ENCODE data around the gene SUPT6H. TPM values are rescaled to one million over a fixed set of nuclear protein-coding genes. Genes with fewer than 3 reads are reported as not detected.

Gene SUPT6H
- total and polyA plus RNA-seq, 2 donors (not counting 1 experiment from before 2014, with no cell fraction given), result 34.7 to 61.6 TPM

GRCh38 chr17:28729950-28730330, 67.9 kb downstream of the SUPT6H start:
- H3K36me3 ChIP-seq (ENCODE audit: control insufficient read depth, insufficient read depth, low read length), result no peaks in the 10 kb centered on the region

GRCh38 chr17:28733346-28733745, 71.3 kb downstream of the SUPT6H start:
- Histone ChIP-seq H3K36me3 (ENCODE audit: control insufficient read depth, insufficient read depth, low read length) (no peaks in the 10 kb centered on the region), H3K4me1 (ENCODE audit: control insufficient read depth, extremely low read depth, insufficient read depth, low read length) (no peaks in the 10 kb centered on the region), H3K27ac (ENCODE audit: insufficient read depth, low read length) (no peak overlapping the region), H3K4me3 (replicated peaks in 1 of 4; ENCODE audit: control extremely low read depth in 1 of 4, insufficient read depth in 1 of 4, low read depth in 3 of 4, low read length in 4 of 4) (no peak overlapping the region), H3K9me3 (ENCODE audit: control insufficient read depth, insufficient read depth, low read depth, low read length) (no peaks in the 10 kb centered on the region), H3K4me2 (ENCODE audit: extremely low read depth, insufficient read depth, low read length) (no peak overlapping the region), H2AFZ (ENCODE audit: low read length) (no peak overlapping the region), H3K79me2 (ENCODE audit: control insufficient read depth, insufficient read depth, low read length) (no peaks in the 10 kb centered on the region), H4K20me1 (ENCODE audit: control insufficient read depth, extremely low read depth, insufficient read depth, low read length) (no peaks in the 10 kb centered on the region), H3K27me3 (ENCODE audit: control insufficient read depth, insufficient read depth, low read length) (no peaks in the 10 kb centered on the region), H3K9ac (ENCODE audit: insufficient read depth, low read length) (no peak overlapping the region)
- TF ChIP-seq CTCF (conservative IDR thresholded peaks at IDR 0.05 in 1 of 2, IDR thresholded peaks at IDR 0.05 in 1 of 2; ENCODE audit: low read depth in 1 of 2, low read length in 2 of 2) (no peak), EZH2 (IDR thresholded peaks at IDR 0.05; ENCODE audit: low read length, missing control alignments) (no peak)
- DNase-seq (ENCODE audit: low read depth in 2 of 2), result no peak

More at GRCh38 chr17:28729950-28730330, 67.9 kb downstream of the SUPT6H start:
- Histone ChIP-seq H3K4me3 (replicated peaks in 1 of 4; ENCODE audit: control extremely low read depth in 1 of 4, insufficient read depth in 1 of 4, low read depth in 3 of 4, low read length in 4 of 4) (no peak overlapping the region), H2AFZ (ENCODE audit: low read length) (no peak overlapping the region), H3K9ac (ENCODE audit: insufficient read depth, low read length) (no peak overlapping the region), H3K9me3 (ENCODE audit: control insufficient read depth, insufficient read depth, low read depth, low read length) (no peaks in the 10 kb centered on the region), H4K20me1 (ENCODE audit: control insufficient read depth, extremely low read depth, insufficient read depth, low read length) (no peaks in the 10 kb centered on the region), H3K79me2 (ENCODE audit: control insufficient read depth, insufficient read depth, low read length) (no peaks in the 10 kb centered on the region), H3K4me1 (ENCODE audit: control insufficient read depth, extremely low read depth, insufficient read depth, low read length) (peaks cover 14% of the 10 kb centered on the region), H3K4me2 (ENCODE audit: extremely low read depth, insufficient read depth, low read length) (no peak overlapping the region), H3K27me3 (ENCODE audit: control insufficient read depth, insufficient read depth, low read length) (no peaks in the 10 kb centered on the region), H3K27ac (ENCODE audit: insufficient read depth, low read length) (no peak overlapping the region)
- DNase-seq (ENCODE audit: low read depth in 2 of 2), result no peak
- no peak for TF ChIP-seq CTCF (conservative IDR thresholded peaks at IDR 0.05 in 1 of 2, IDR thresholded peaks at IDR 0.05 in 1 of 2; ENCODE audit: low read depth in 1 of 2, low read length in 2 of 2)
- TF ChIP-seq EZH2 (IDR thresholded peaks at IDR 0.05; ENCODE audit: low read length, missing control alignments), result no peak

- DNase-seq (ENCODE audit: low read depth in 2 of 2), result no peak
- H3K4me3 ChIP-seq (replicated peaks in 1 of 4; ENCODE audit: control extremely low read depth in 1 of 4, insufficient read depth in 1 of 4, low read depth in 3 of 4, low read length in 4 of 4), result no peak overlapping the region
- TF ChIP-seq CTCF (conservative IDR thresholded peaks at IDR 0.05 in 1 of 2, IDR thresholded peaks at IDR 0.05 in 1 of 2; ENCODE audit: low read depth in 1 of 2, low read length in 2 of 2), result no peak
- no peak for TF ChIP-seq EZH2 (IDR thresholded peaks at IDR 0.05; ENCODE audit: low read length, missing control alignments)
- no peak overlapping the region for H3K9ac ChIP-seq (ENCODE audit: insufficient read depth, low read length)
- H3K4me2 ChIP-seq (ENCODE audit: extremely low read depth, insufficient read depth, low read length), result no peak overlapping the region
- no peaks in the 10 kb centered on the region for H3K36me3 ChIP-seq (ENCODE audit: control insufficient read depth, insufficient read depth, low read length)
- H3K27ac ChIP-seq (ENCODE audit: insufficient read depth, low read length), result no peak overlapping the region
- H2AFZ ChIP-seq (ENCODE audit: low read length), result no peak overlapping the region
- H3K4me1 ChIP-seq (ENCODE audit: control insufficient read depth, extremely low read depth, insufficient read depth, low read length), result no peaks in the 10 kb centered on the region
- no peaks in the 10 kb centered on the region for H3K27me3 ChIP-seq (ENCODE audit: control insufficient read depth, insufficient read depth, low read length)
- no peaks in the 10 kb centered on the region for H3K79me2 ChIP-seq (ENCODE audit: control insufficient read depth, insufficient read depth, low read length)
- no peaks in the 10 kb centered on the region for H4K20me1 ChIP-seq (ENCODE audit: control insufficient read depth, extremely low read depth, insufficient read depth, low read length)
- no peaks in the 10 kb centered on the region for H3K9me3 ChIP-seq (ENCODE audit: control insufficient read depth, insufficient read depth, low read depth, low read length)
Observed at GRCh38 chr17:28734712-28735241, 72.8 kb downstream of the SUPT6H start.
